Rectal smooth muscle tissue (tissue), 1 donor: ENCODE data around the gene CHERP.

ENCODE experiments used
- H3K27ac ChIP-seq: one replicate; pipeline ENCODE4 v1.7.0; 2013; ENCODE audit warnings: low read depth, low read length, inconsistent platforms
- H3K27me3 ChIP-seq: one replicate; pipeline ENCODE4 v1.7.0; 2013; ENCODE audit warnings: low read length; ENCODE audit not compliant: control insufficient read depth, insufficient read depth
- H3K36me3 ChIP-seq: one replicate; pipeline ENCODE4 v1.7.0; 2013; ENCODE audit warnings: low read length; ENCODE audit not compliant: control insufficient read depth, insufficient read depth
- H3K4me1 ChIP-seq: one replicate; pipeline ENCODE4 v1.7.0; 2013; ENCODE audit warnings: low read length; ENCODE audit not compliant: control insufficient read depth, insufficient read depth
- H3K4me3 ChIP-seq: one replicate; pipeline ENCODE4 v1.7.0; 2013; ENCODE audit warnings: low read length
- H3K9ac ChIP-seq: one replicate; pipeline ENCODE4 v1.7.0; 2013; ENCODE audit warnings: low read length

CHERP gene

GRCh38 chr19:16529466-16530144 is 12.6 kb downstream of the CHERP start:
- Histone ChIP-seq H3K4me3 (no peak overlapping the region), H3K9ac (no peak overlapping the region), H3K36me3 (peaks cover 63% of the 10 kb centered on the region), H3K4me1 (no peaks in the 10 kb centered on the region), H3K27me3 (no peaks in the 10 kb centered on the region), H3K27ac (no peak overlapping the region)

- Histone ChIP-seq H3K27ac (no peak overlapping the region), H3K9ac (no peak overlapping the region), H3K4me3 (no peak overlapping the region), H3K36me3 (peaks cover 65% of the 10 kb centered on the region), H3K4me1 (no peaks in the 10 kb centered on the region), H3K27me3 (no peaks in the 10 kb centered on the region)
These were observed 14.2 kb downstream of the CHERP start for GRCh38 chr19:16527971-16528521.

GRCh38 chr19:16527334-16527935 is 14.8 kb downstream of the CHERP start:
- H3K9ac ChIP-seq = no peak overlapping the region
- H3K4me1 ChIP-seq = no peaks in the 10 kb centered on the region
- H3K36me3 ChIP-seq = peaks cover 64% of the 10 kb centered on the region
- H3K27me3 ChIP-seq = no peaks in the 10 kb centered on the region
- H3K27ac ChIP-seq = no peak overlapping the region
- no peak overlapping the region for H3K4me3 ChIP-seq

GRCh38 chr19:16525751-16526481 is 16.3 kb downstream of the CHERP start:
- no peak overlapping the region for H3K4me3 ChIP-seq
- H3K9ac ChIP-seq = no peak overlapping the region
- peaks cover 53% of the 10 kb centered on the region for H3K36me3 ChIP-seq
- no peaks in the 10 kb centered on the region for H3K4me1 ChIP-seq
- no peaks in the 10 kb centered on the region for H3K27me3 ChIP-seq
- no peak overlapping the region for H3K27ac ChIP-seq

- H3K4me1 ChIP-seq = no peaks in the 10 kb centered on the region
- H3K4me3 ChIP-seq = no peak overlapping the region
- peaks cover 52% of the 10 kb centered on the region for H3K36me3 ChIP-seq
- H3K9ac ChIP-seq = no peak overlapping the region
- no peak overlapping the region for H3K27ac ChIP-seq
- no peaks in the 10 kb centered on the region for H3K27me3 ChIP-seq
These were observed 17.1 kb downstream of the CHERP start for GRCh38 chr19:16524991-16525734.

- no peak overlapping the region for H3K27ac ChIP-seq
- no peak overlapping the region for H3K9ac ChIP-seq
- peaks cover 51% of the 10 kb centered on the region for H3K36me3 ChIP-seq
- H3K4me1 ChIP-seq = no peaks in the 10 kb centered on the region
- no peaks in the 10 kb centered on the region for H3K27me3 ChIP-seq
- no peak overlapping the region for H3K4me3 ChIP-seq
These were observed 19.5 kb downstream of the CHERP start for GRCh38 chr19:16522559-16523377.

GRCh38 chr19:16521715-16522289 is 20.4 kb downstream of the CHERP start:
- Histone ChIP-seq H3K27ac (no peak overlapping the region), H3K4me3 (no peak overlapping the region), H3K36me3 (peaks cover 46% of the 10 kb centered on the region), H3K27me3 (no peaks in the 10 kb centered on the region), H3K4me1 (no peaks in the 10 kb centered on the region), H3K9ac (no peak overlapping the region)

GRCh38 chr19:16520986-16521624 is 21.1 kb downstream of the CHERP start:
- H3K27me3 ChIP-seq = no peaks in the 10 kb centered on the region
- H3K27ac ChIP-seq = no peak overlapping the region
- H3K4me1 ChIP-seq = no peaks in the 10 kb centered on the region
- no peak overlapping the region for H3K9ac ChIP-seq
- H3K36me3 ChIP-seq = peaks cover 49% of the 10 kb centered on the region
- no peak overlapping the region for H3K4me3 ChIP-seq

- H3K36me3 ChIP-seq = peaks cover 43% of the 10 kb centered on the region
These were observed 21.9 kb downstream of the CHERP start for GRCh38 chr19:16520074-16520973.

GRCh38 chr19:16519230-16519687 is 23.0 kb downstream of the CHERP start:
- no peaks in the 10 kb centered on the region for H3K4me1 ChIP-seq
- peaks cover 43% of the 10 kb centered on the region for H3K36me3 ChIP-seq
- H3K4me3 ChIP-seq = no peak overlapping the region
- no peaks in the 10 kb centered on the region for H3K27me3 ChIP-seq
- no peak overlapping the region for H3K9ac ChIP-seq
- no peak overlapping the region for H3K27ac ChIP-seq

More at GRCh38 chr19:16520074-16520973, 21.9 kb downstream of the CHERP start:
- H3K27ac ChIP-seq = no peak overlapping the region
- no peak overlapping the region for H3K9ac ChIP-seq
- no peak overlapping the region for H3K4me3 ChIP-seq
- H3K4me1 ChIP-seq = no peaks in the 10 kb centered on the region
- H3K27me3 ChIP-seq = no peaks in the 10 kb centered on the region
